Dendritic cell treated with granulocyte-macrophage colony-stimulating factor and Interleukin-4, amounts not matched to agents 40 ng/mL and 50 ng/mL, for 4 days (primary cell): ENCODE data around the gene HSD17B8.

Experiments
- H3K27ac Mint-ChIP-seq: one replicate; pipeline ENCODE4 v1.8.0; 2022; ENCODE audit warnings: mild to moderate bottlenecking, mixed read lengths
- H3K27me3 Mint-ChIP-seq: one replicate; pipeline ENCODE4 v1.8.0; 2022; ENCODE audit warnings: mild to moderate bottlenecking, mixed read lengths
- H3K36me3 Mint-ChIP-seq: one replicate; pipeline ENCODE4 v1.8.0; 2022; ENCODE audit warnings: low read depth, mixed read lengths
- H3K4me1 Mint-ChIP-seq: one replicate; pipeline ENCODE4 v1.8.0; 2022; ENCODE audit warnings: low read depth, mixed read lengths
- H3K4me3 Mint-ChIP-seq: one replicate; pipeline ENCODE4 v1.8.0; 2022; ENCODE audit warnings: mild to moderate bottlenecking, moderate library complexity, mixed read lengths
- H3K9me3 Mint-ChIP-seq: one replicate; pipeline ENCODE4 v1.8.0; 2022; ENCODE audit warnings: mixed read lengths
- intact Hi-C: fragments of 100-400 bp; cut with micrococcal nuclease; formaldehyde crosslinking; loops from one replicate; pipeline ENCODE4 v1.15.0; 2022

The HSD17B8 gene

GRCh38 chr6:33176906-33177305 is 27.5 kb upstream of the HSD17B8 start:
- intact Hi-C loops = no loop called here

DNA sequence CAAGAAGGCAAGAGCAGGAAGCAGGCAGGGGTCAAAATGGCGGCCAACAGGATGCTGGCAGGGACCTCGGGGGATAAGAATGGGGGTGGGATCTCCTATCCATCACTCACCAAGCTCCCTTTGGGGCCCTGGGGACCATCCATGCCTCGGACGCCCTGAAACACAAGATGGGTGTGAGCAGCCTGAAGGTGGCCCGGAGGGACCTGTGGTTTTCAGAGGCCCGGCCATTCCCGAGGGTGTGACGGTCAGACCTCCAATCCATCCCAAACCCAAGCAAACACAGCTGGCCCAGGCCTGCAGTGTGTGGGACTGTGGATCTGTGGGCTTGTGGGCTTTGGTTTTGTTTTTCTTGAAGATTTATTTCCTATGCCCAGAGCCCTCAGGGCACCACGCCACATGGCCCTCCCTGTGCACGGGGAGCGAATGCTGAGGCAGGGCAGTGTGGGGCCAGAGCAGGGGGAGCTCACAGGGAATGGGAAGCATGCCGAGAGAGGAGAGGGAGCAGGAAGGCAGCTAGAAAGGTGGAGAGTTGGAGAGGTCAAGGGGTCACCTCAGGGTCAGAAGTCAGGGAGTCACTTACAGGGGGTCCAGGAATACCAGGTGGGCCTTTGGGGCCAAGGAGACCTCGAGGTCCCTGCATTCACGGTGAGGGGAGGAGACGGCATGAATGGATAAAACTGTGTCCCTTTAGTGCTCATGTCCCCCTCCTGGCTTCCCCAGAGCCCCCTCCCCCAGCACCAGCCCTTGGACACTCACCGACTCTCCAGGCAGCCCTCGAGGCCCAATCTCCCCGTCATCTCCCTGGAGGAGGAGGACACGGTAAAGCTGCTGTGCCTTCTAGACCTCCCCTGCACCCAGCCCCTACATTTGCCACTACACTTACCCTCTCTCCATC is 26.7 kb upstream of the HSD17B8 start:
- no peak overlapping the region for H3K4me3 Mint-ChIP-seq
- no peaks in the 10 kb centered on the region for H3K4me1 Mint-ChIP-seq
- no peak overlapping the region for H3K27ac Mint-ChIP-seq
- H3K36me3 Mint-ChIP-seq = peaks cover 2% of the 10 kb centered on the region
- H3K9me3 Mint-ChIP-seq = peaks cover 4% of the 10 kb centered on the region
- intact Hi-C loops = no loop called here
- peaks cover 46% of the 10 kb centered on the region for H3K27me3 Mint-ChIP-seq

More at GRCh38 chr6:33176906-33177305, 27.5 kb upstream of the HSD17B8 start:
- peaks cover 7% of the 10 kb centered on the region for H3K4me1 Mint-ChIP-seq
- H3K36me3 Mint-ChIP-seq = no peaks in the 10 kb centered on the region
- no peak overlapping the region for H3K4me3 Mint-ChIP-seq
- H3K27ac Mint-ChIP-seq = no peak overlapping the region
- no peaks in the 10 kb centered on the region for H3K9me3 Mint-ChIP-seq
- peaks cover 51% of the 10 kb centered on the region for H3K27me3 Mint-ChIP-seq

GRCh38 chr6:33178755-33179475 is 25.5 kb upstream of the HSD17B8 start:
- Mint-ChIP-seq H3K36me3 (peaks cover 10% of the 10 kb centered on the region), H3K4me3 (no peak overlapping the region), H3K27me3 (peaks cover 38% of the 10 kb centered on the region), H3K9me3 (peaks cover 12% of the 10 kb centered on the region), H3K4me1 (no peaks in the 10 kb centered on the region), H3K27ac (no peak overlapping the region)
- intact Hi-C loops = no loop called here

DNA sequence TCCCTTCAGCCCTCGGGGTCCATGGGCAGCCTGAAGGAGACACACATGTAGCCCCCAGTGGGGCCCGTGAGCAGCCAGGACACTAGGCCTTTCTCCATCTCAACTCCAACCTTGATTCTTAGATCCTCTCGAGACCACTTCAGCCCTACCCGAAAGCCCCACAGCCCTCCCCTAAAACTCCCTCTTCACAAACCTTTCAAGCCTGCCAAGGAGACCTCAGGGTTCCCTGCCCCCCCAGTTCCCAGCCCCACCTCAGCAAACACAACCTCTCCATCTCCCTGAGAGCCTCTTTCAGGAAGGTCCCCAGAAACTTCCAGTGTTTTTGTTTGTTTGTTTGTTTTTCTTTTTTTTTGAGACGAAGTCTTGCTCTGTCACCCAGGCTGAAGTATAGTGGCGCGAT is 23.3 kb upstream of the HSD17B8 start:
- Mint-ChIP-seq H3K9me3 (peaks cover 12% of the 10 kb centered on the region), H3K27me3 (peaks cover 39% of the 10 kb centered on the region), H3K4me1 (no peaks in the 10 kb centered on the region), H3K4me3 (no peak overlapping the region), H3K27ac (no peak overlapping the region), H3K36me3 (peaks cover 10% of the 10 kb centered on the region)
- intact Hi-C loops = no loop called here

- H3K27me3 Mint-ChIP-seq = peaks cover 48% of the 10 kb centered on the region
- H3K9me3 Mint-ChIP-seq = peaks cover 12% of the 10 kb centered on the region
- H3K27ac Mint-ChIP-seq = no peak overlapping the region
- H3K4me1 Mint-ChIP-seq = no peaks in the 10 kb centered on the region
- no peak overlapping the region for H3K4me3 Mint-ChIP-seq
- intact Hi-C loops = no loop called here
- H3K36me3 Mint-ChIP-seq = peaks cover 10% of the 10 kb centered on the region
Observed at GRCh38 chr6:33183071-33183683, 21.3 kb upstream of the HSD17B8 start.

DNA sequence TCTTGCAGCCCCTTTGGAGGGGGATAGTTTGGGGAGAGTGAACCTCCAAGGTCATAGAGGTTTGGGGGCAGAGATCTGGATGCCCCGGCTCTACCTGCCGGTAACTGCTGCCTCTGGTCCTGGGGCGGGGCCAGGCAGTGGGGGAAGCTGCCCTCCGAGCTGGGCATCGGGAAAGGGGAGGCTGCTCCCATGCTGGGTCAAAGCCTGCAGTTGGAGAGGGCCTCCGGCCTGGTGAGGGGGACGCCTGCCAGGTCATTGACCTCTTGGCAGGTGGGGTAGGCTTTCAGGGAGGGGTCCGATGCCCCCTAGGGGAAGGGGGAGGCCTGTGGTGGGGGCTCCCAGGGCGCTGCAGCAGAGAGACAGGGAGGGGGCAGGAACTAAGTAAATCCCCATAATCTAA is 19.3 kb upstream of the HSD17B8 start:
- intact Hi-C loops = no loop called here
- Mint-ChIP-seq H3K36me3 (peaks cover 10% of the 10 kb centered on the region), H3K27ac (no peak overlapping the region), H3K27me3 (peaks cover 56% of the 10 kb centered on the region), H3K4me3 (no peak overlapping the region), H3K9me3 (peaks cover 12% of the 10 kb centered on the region), H3K4me1 (no peaks in the 10 kb centered on the region)

DNA sequence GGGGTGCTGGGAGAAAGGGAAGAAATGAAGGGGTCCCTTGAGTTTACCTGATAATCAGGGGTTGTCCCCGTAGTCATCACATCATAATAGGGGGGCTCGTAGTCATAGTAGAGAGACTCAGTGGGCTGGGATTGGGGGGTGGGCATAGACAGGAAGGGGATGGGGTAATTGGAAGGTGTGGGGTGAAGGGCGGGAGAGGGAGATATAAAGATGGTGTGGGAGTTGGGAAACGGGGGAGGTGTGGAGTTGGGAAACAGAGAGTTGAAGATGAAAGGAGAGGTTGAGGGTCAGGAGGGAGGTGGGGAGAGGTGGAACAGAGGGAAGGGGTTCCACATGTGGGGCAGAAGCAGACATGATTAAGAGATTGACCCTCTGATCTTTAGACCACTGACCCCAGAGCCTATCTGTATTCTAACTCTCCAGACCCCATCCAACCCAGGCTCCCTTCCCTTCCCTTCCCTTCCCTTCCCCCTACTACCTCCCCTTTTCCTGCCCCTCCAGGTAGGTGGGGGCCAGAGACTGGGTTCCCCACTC is 18.7 kb upstream of the HSD17B8 start:
- peaks cover 12% of the 10 kb centered on the region for H3K9me3 Mint-ChIP-seq
- no peak overlapping the region for H3K4me3 Mint-ChIP-seq

DNA sequence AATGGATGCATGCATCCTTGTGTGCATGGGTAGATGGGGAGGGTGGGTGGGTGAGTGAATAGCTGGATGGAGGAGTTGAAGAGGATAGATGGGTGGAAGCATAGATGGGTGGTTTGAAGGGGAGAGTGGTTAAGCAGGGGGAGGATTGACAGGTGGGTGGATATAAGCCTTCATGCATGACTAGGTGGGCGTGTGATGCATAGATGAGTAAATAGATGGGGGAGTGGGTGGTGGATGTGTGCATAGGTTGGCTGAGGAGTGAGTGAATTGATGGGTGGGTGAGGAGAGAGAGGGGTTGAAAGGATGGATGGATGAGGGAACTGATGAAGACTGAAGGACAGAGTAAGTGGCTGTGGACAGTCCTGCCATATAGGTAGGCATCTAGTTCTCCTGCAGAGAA is 16.6 kb upstream of the HSD17B8 start:
- Mint-ChIP-seq H3K36me3 (peaks cover 7% of the 10 kb centered on the region), H3K9me3 (peaks cover 9% of the 10 kb centered on the region), H3K4me1 (peaks cover 10% of the 10 kb centered on the region), H3K4me3 (no peak overlapping the region), H3K27me3 (peaks cover 77% of the 10 kb centered on the region), H3K27ac (no peak overlapping the region)
- intact Hi-C loops = no loop called here

More for the DNA sequence above, 18.7 kb upstream of the HSD17B8 start:
- H3K27ac Mint-ChIP-seq = no peak overlapping the region
- peaks cover 10% of the 10 kb centered on the region for H3K36me3 Mint-ChIP-seq
- H3K4me1 Mint-ChIP-seq = no peaks in the 10 kb centered on the region
- intact Hi-C loops = no loop called here
- peaks cover 60% of the 10 kb centered on the region for H3K27me3 Mint-ChIP-seq

DNA sequence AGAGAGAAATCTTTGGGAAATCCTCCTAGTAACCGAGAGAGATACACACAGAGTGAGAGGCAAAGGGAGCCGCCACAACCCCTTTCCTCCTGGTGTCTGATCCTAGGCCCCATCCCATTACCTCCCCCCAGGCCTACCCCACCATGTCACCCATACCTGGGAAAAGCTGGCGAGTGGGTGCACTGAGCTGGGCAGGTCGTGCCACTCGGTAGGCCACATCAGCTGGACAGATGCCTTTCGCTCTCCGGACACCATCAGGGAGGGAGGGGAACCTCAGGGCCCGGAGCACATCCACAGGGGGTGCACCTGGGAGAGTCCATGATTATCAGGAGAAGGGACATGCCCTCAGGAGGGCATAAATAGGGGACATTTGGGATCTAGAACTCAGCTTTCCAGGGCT is 15.3 kb upstream of the HSD17B8 start:
- peaks cover 84% of the 10 kb centered on the region for H3K27me3 Mint-ChIP-seq
- H3K27ac Mint-ChIP-seq = no peak overlapping the region
- H3K4me3 Mint-ChIP-seq = no peak overlapping the region
- peaks cover 4% of the 10 kb centered on the region for H3K36me3 Mint-ChIP-seq
- H3K9me3 Mint-ChIP-seq = no peaks in the 10 kb centered on the region
- intact Hi-C loops = no loop called here
- peaks cover 13% of the 10 kb centered on the region for H3K4me1 Mint-ChIP-seq

DNA sequence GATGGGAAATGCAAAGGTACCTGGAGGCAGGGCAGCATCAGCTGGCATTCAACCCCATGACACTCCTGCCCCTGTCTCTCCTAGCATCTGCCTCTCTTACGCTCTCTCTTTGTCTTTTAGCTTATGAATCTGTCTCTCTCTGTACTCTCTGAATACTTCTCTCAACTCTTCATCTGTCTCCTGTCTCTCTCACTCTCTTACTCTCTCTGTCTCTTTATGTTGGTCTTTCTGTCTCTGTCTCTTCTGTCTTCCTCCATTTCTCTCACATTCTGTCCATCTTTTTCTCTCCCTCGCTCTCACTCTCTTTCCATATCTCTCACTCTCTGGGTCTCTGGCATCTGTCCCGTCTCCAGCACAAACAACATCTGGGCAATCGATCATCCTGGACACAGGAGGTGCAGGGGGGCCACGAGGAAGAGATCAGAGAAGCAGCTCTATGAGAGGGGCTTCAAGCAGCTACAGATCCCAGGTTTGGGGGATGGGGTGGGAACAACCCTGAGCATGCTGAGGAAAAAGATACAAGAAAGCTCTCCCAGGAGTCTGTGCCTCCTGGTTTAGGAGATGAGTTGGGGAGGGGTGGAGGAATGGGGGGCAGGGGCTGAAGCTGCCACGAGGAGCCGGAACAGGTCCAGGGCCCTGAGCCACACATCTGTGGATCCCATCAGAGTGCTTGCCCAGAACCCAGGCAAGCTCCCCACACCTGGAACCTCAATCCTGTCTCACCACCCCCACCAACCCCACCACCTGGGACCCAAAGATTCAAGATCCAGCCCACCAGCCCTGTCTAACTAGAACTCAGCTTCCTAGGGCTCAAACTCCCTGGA is 14.6 kb upstream of the HSD17B8 start:
- no peak overlapping the region for H3K27ac Mint-ChIP-seq

DNA sequence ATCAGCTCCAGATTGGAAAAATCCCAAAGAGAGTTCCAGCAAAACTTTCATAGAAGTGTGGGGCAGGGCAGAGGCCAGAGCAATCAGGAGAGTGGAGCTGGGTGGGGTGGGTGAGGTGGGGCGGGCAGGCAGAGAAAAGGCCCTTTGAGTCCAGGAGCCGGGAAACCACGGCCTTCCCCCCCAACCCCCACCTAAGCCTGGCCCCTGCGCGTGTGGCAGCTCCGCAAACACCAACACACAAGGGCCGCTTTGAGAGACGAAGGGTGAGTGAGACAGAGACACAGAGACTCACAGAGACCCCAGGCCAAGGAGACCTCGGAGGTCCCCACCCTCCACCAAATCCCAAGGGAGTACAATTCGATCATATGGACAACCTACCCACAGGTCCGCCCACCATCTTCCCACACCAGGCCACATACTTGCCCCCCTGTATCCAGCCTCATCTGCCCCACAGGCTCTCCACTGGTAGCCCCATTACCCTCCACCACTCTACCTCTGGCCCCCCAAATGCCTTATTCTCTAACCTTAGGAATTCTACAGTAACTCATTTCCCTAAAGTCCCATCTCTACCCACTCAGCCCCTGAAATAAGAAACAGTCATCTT is 13.8 kb upstream of the HSD17B8 start:
- H3K36me3 Mint-ChIP-seq = peaks cover 18% of the 10 kb centered on the region
- no peak overlapping the region for H3K27ac Mint-ChIP-seq
- no peak overlapping the region for H3K4me3 Mint-ChIP-seq
- peaks cover 14% of the 10 kb centered on the region for H3K4me1 Mint-ChIP-seq
- intact Hi-C loops = no loop called here
- no peaks in the 10 kb centered on the region for H3K9me3 Mint-ChIP-seq
- H3K27me3 Mint-ChIP-seq = peaks cover 72% of the 10 kb centered on the region

More for the DNA sequence above, 14.6 kb upstream of the HSD17B8 start:
- H3K9me3 Mint-ChIP-seq = no peaks in the 10 kb centered on the region
- H3K4me3 Mint-ChIP-seq = no peak overlapping the region
- H3K27me3 Mint-ChIP-seq = peaks cover 80% of the 10 kb centered on the region
- intact Hi-C loops = no loop called here
- H3K36me3 Mint-ChIP-seq = peaks cover 11% of the 10 kb centered on the region
- H3K4me1 Mint-ChIP-seq = peaks cover 13% of the 10 kb centered on the region

GRCh38 chr6:33191383-33192104 is 12.9 kb upstream of the HSD17B8 start:
- H3K4me3 Mint-ChIP-seq = no peak overlapping the region
- H3K27ac Mint-ChIP-seq = no peak overlapping the region
- intact Hi-C loops = no loop called here
- H3K4me1 Mint-ChIP-seq = peaks cover 23% of the 10 kb centered on the region
- H3K27me3 Mint-ChIP-seq = peaks cover 63% of the 10 kb centered on the region
- peaks cover 28% of the 10 kb centered on the region for H3K36me3 Mint-ChIP-seq
- H3K9me3 Mint-ChIP-seq = no peaks in the 10 kb centered on the region
